ENCODE measurements around the gene THBD.
"Not testable (repeated sequence)": the region's sequence is repeated elsewhere in the genome, so short reads cannot be mapped to it uniquely, and the experiment has no call there.

THBD gene

DNA sequence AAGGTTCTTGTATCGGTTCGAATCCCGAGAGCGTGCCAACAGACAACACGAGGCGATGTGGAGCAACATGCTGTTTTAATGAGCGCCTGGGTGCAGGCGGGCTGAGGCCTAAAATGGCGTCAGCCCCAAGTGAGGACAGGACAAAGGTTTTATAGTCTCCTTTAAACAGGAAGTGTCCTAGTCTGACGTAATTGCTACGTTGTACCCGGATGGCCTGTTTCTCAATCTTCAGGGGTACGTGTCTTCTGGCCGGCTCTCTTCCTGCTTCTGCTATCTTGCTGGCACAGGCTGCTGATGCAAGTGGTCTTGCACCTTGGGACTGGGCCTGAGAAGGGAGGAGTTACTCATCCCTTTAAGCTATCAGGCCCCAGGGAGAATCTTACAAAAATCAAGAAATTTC is 24.0 kb downstream of the THBD start:
- H3K27me3 Mint-ChIP-seq; DNase-seq (ENCODE audit: low spot score in 2 of 2); H3K4me1 Mint-ChIP-seq; H3K27ac Mint-ChIP-seq; H3K4me3 Mint-ChIP-seq; H3K36me3 Mint-ChIP-seq; H3K9me3 Mint-ChIP-seq; ATAC-seq (ENCODE audit: low read depth): not testable (repeated sequence)

DNA sequence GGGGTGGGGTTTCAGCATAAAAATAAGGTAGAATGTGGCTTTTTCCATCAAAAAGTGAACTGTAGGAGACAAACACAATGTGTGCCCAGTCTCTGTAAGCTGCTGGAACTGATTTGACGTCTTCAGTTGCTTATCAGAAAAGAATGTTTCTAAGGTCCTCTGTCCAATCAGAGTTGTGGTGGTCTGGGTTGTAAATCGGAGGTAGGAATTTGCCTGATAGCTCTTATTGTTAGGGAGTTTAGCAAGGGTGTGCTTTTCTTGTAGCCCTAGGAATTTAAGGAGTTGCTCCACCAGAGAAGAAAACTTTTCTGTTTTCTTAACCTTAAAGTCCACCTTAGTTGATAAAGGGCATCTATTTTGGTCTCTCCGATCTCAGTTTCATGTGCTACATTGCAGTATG is 24.8 kb downstream of the THBD start:
- Mint-ChIP-seq H3K36me3 (no peaks in the 10 kb centered on the region), H3K4me1 (no peaks in the 10 kb centered on the region), H3K27me3 (peaks cover 2% of the 10 kb centered on the region), H3K27ac (no peak overlapping the region), H3K9me3 (peaks cover 1% of the 10 kb centered on the region), H3K4me3 (no peak overlapping the region)
- no peak for ATAC-seq (ENCODE audit: low read depth)
- DNase-seq (ENCODE audit: low spot score in 2 of 2): no peak

DNA sequence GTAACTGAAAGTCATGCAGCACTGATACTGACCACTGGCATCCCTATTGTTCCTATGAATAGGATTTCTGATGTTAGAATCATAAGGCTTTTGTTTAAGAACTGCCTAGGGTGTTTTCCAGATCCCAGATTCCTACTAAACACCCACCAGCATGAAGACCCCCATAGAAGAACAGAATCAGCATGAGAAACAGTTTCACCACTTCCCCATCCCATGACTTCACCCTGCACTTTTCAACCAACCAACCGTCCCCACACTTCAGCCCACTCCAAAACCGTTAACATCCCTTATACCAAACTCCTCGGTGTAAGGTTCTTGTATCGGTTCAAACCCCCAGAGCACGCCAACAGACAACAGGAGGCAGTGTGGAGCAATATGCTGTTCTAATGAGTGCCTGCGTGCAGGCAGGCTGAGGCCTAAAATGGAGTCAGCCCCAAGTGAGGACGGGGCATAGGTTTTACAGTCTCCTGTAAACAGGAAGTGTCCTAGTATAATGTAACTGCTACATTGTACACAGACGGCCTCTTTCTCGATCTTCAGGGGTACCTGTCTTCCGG is 25.8 kb downstream of the THBD start:
- Mint-ChIP-seq H3K4me1 (no peaks in the 10 kb centered on the region), H3K27ac (no peak overlapping the region), H3K9me3 (peaks cover 1% of the 10 kb centered on the region), H3K27me3 (peaks cover 2% of the 10 kb centered on the region), H3K4me3 (no peak overlapping the region), H3K36me3 (no peaks in the 10 kb centered on the region)
- DNase-seq (ENCODE audit: low spot score in 2 of 2) (no peak), ATAC-seq (ENCODE audit: low read depth) (no peak)

DNA sequence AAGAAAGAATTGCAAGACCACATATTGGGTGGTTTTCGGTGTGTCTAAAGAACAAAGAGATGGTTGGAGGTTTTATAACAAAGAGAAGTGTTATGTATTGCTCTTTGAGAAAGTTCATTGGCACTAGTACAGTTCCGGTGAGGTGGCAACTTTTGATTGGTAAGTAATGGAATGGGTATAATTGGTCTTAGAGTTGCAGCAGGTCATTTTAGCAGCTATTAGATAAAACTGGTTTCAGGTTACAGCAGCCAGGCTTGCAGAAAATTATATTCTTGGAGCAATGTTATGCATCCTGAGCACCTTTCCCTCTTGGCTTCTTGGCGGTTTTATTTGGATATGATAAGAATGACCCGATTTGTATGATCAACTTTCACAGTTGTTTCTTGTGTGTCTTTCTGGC is 26.6 kb downstream of the THBD start:
- H3K27me3 Mint-ChIP-seq: peaks cover 2% of the 10 kb centered on the region
- no peak for DNase-seq (ENCODE audit: low spot score in 2 of 2)
- H3K9me3 Mint-ChIP-seq: peaks cover 1% of the 10 kb centered on the region
- no peaks in the 10 kb centered on the region for H3K4me1 Mint-ChIP-seq
- no peaks in the 10 kb centered on the region for H3K36me3 Mint-ChIP-seq
- H3K4me3 Mint-ChIP-seq: no peak overlapping the region
- H3K27ac Mint-ChIP-seq: no peak overlapping the region
- no peak for ATAC-seq (ENCODE audit: low read depth)

DNA sequence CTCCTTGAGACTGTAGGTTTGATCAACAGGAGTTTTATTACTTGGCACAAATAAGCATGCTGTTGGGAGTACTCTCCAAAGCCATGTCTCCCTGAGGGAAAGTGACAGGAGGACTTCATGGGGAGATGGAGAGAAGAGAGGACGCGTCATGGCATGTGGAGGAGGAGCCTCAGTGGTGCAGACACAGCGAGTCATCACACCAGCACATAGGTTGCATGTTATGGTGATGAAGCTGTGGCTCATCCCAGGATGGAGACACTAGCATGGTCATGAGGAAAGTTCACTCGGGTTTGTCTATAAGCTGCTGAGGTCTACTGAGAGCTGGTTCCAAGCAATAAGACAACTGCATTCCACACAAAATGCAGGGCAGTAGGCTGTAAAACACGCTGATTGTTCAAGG is 27.5 kb downstream of the THBD start:
- DNase-seq (ENCODE audit: low spot score in 2 of 2) (no peak), ATAC-seq (ENCODE audit: low read depth) (no peak)
- no peaks in the 10 kb centered on the region for H3K4me1 Mint-ChIP-seq
- no peaks in the 10 kb centered on the region for H3K36me3 Mint-ChIP-seq
- no peak overlapping the region for H3K27ac Mint-ChIP-seq
- H3K27me3 Mint-ChIP-seq: peaks cover 2% of the 10 kb centered on the region
- H3K9me3 Mint-ChIP-seq: peaks cover 1% of the 10 kb centered on the region
- H3K4me3 Mint-ChIP-seq: no peak overlapping the region

DNA sequence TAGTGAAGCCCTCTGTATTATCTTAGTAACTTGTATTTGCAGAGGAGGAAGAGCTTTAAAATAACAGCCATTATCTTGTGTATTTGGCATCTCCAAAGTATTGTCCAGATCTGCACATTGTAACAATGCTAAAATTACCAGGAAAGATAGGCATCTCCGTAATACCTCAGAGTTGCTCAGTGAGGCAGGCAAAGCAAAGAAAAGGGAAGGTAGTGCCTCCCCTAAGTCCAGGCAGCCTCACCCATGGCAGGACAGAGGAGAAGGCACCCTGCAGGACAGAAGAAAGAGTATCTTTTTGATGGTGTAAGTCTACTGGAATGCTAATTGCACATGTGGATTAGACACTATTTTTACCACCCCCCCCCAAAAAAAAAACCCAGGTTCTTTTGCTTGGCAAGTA is 27.9 kb downstream of the THBD start:
- no peak for ATAC-seq (ENCODE audit: low read depth)
- Mint-ChIP-seq H3K4me3 (no peak overlapping the region), H3K27me3 (peaks cover 2% of the 10 kb centered on the region), H3K36me3 (no peaks in the 10 kb centered on the region), H3K9me3 (peaks cover 1% of the 10 kb centered on the region), H3K4me1 (no peaks in the 10 kb centered on the region), H3K27ac (no peak overlapping the region)
- no peak for DNase-seq (ENCODE audit: low spot score in 2 of 2)

DNA sequence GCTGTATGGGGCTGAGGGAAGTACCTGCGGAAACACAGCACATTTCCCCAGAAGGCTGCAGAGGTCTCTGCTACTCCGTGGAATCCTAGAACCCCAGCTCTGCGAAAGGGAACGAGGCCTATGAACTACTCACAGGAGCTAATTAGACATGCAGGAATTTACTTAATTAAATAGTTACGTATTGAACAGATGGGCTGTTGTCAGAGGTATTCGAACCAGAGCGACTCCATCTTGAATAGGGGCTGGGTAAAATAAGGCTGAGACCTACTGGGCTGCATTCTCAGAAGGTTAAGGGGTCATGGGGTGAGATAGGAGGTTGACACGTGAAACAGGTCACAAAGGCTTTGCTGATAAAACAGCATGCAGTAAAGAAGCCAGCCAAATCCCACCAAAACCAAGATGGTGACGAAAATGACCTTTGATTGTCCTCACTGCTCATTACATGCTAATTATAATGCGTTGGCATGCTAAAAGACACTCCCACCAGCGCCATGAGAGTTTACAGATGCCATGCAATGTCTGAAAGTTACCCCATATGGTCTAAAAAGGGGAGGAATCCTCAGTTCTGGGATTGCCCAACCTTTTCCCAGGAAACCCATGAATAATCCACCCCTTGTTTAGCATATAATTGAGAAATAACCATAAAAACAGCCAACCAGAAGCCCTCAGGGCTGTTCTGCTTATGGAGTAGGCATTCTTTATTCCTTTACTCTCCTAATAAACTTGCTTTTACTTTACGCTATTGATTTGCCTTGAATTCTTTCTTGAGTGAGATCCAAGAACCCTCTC is 29.0 kb downstream of the THBD start:
- Mint-ChIP-seq H3K27ac (no peak overlapping the region), H3K4me1 (no peaks in the 10 kb centered on the region), H3K36me3 (no peaks in the 10 kb centered on the region), H3K4me3 (no peak overlapping the region), H3K9me3 (no peaks in the 10 kb centered on the region), H3K27me3 (no peaks in the 10 kb centered on the region)
- DNase-seq (ENCODE audit: low spot score in 2 of 2) (no peak), ATAC-seq (ENCODE audit: low read depth) (no peak)

DNA sequence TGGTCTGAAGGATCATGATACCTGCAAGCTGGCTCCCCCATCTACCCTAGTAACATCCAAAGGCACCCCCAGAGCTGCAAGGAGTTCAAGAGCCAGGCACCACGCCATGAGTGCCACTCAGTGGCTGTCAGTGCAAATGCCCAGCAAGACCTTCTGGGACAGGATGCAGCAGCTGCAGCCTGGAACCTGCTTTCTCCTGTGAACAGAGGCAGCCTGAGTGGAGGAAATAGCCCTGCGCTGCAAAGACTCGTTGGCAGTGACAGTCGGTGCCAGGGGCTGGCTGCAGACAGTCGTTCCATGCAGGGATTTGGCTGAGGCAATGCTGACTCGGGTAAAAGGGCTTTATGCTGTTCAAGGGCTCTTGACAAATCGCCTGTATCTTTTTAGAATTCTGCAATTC is 30.1 kb downstream of the THBD start:
- H3K27me3 Mint-ChIP-seq: no peaks in the 10 kb centered on the region
- H3K9me3 Mint-ChIP-seq: no peaks in the 10 kb centered on the region
- H3K27ac Mint-ChIP-seq: no peak overlapping the region
- H3K36me3 Mint-ChIP-seq: no peaks in the 10 kb centered on the region
- H3K4me1 Mint-ChIP-seq: no peaks in the 10 kb centered on the region
- H3K4me3 Mint-ChIP-seq: no peak overlapping the region
- DNase-seq (ENCODE audit: low spot score in 2 of 2): no peak
- ATAC-seq (ENCODE audit: low read depth): no peak

DNA sequence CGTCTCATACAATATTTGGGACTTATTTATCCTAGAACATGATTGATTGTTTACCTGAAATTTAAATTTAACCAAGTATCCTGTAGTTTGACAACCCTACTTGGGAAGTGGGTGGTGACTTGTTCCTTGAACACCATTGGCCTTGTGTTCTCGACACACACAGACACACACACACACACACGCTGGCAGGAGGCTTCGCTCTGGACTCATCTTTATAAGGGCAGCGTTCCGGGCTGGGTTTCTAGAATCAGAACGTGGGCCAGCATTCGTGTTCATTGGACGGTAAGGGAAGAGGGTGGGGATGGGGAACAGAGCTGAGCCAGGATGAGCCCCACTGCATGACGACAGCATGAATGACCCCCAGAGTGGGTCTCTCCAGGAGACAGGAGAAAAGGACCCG is 30.5 kb downstream of the THBD start:
- Mint-ChIP-seq H3K4me3 (no peak overlapping the region), H3K27ac (no peak overlapping the region), H3K36me3 (no peaks in the 10 kb centered on the region), H3K9me3 (no peaks in the 10 kb centered on the region), H3K4me1 (no peaks in the 10 kb centered on the region), H3K27me3 (no peaks in the 10 kb centered on the region)
- ATAC-seq (ENCODE audit: low read depth) (no peak), DNase-seq (ENCODE audit: low spot score in 2 of 2) (no peak)

DNA sequence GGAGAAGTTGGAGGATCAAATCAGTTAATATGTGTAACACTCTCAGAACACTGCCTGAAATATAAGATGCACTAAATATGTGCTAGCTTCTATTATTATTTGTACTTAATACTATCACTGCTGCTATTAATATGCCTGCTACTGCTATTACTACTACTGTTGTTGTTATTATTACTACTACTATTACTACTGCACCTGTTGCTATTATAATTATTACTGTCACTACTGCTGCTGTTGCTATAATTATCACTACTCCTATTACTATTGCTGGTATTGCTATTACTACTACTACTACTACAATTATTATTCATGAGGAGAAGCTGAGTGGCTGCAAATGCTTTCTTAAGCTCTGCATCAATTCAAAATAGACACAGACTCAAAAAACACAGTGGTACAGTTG is 31.0 kb downstream of the THBD start:
- no peaks in the 10 kb centered on the region for H3K9me3 Mint-ChIP-seq
- no peaks in the 10 kb centered on the region for H3K27me3 Mint-ChIP-seq
- no peaks in the 10 kb centered on the region for H3K4me1 Mint-ChIP-seq
- DNase-seq (ENCODE audit: low spot score in 2 of 2): no peak
- H3K27ac Mint-ChIP-seq: no peak overlapping the region
- ATAC-seq (ENCODE audit: low read depth): no peak
- H3K4me3 Mint-ChIP-seq: no peak overlapping the region
- no peaks in the 10 kb centered on the region for H3K36me3 Mint-ChIP-seq

DNA sequence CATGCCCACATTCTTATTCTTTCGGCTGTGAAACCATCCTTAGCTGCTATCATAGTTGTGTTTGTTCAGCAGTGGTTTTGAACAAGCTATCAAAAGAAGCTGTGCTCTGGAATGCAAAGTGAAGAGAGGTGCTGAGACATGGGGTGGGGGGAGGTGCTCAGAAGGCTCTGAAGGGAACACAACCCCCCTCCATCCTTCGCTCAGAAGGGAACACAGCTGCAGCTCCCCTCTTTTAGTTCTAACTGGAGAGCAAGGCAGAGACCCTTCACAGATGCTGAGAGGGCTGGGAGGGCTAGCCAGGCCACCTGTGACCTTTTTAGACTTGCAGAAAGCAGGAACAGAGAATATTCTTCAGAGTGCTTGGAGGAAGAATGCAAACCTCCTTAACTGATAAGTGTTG is 32.0 kb downstream of the THBD start:
- no peak overlapping the region for H3K27ac Mint-ChIP-seq
- H3K36me3 Mint-ChIP-seq: no peaks in the 10 kb centered on the region
- H3K4me3 Mint-ChIP-seq: no peak overlapping the region
- no peaks in the 10 kb centered on the region for H3K9me3 Mint-ChIP-seq
- H3K4me1 Mint-ChIP-seq: no peaks in the 10 kb centered on the region
- ATAC-seq (ENCODE audit: low read depth) (no peak), DNase-seq (ENCODE audit: low spot score in 2 of 2) (no peak)
- no peaks in the 10 kb centered on the region for H3K27me3 Mint-ChIP-seq

DNA sequence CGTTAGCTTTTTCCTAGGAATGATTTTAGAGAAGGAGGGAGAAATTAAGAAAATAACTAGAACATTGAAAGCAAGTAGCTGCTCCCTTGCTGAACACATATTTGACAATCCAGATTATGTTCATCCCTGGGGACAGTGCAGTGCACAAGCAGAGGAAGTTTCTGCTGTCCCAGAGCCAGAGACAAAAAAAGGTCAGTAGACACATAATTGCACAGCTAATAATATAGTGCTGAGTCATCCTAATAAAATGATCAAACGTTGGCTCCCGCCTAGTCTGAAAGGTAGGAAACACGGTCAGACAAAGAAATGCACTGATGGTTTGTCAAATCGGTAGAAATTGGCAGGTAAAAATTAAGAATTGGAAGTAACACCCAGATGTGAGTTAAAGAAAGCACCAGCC is 36.0 kb downstream of the THBD start:
- peaks cover 3% of the 10 kb centered on the region for H3K27me3 Mint-ChIP-seq
- H3K4me1 Mint-ChIP-seq: no peaks in the 10 kb centered on the region
- no peak overlapping the region for H3K27ac Mint-ChIP-seq
- no peak for DNase-seq (ENCODE audit: low spot score in 2 of 2)
- no peaks in the 10 kb centered on the region for H3K9me3 Mint-ChIP-seq
- no peak overlapping the region for H3K4me3 Mint-ChIP-seq
- ATAC-seq (ENCODE audit: low read depth): no peak
- no peaks in the 10 kb centered on the region for H3K36me3 Mint-ChIP-seq

DNA sequence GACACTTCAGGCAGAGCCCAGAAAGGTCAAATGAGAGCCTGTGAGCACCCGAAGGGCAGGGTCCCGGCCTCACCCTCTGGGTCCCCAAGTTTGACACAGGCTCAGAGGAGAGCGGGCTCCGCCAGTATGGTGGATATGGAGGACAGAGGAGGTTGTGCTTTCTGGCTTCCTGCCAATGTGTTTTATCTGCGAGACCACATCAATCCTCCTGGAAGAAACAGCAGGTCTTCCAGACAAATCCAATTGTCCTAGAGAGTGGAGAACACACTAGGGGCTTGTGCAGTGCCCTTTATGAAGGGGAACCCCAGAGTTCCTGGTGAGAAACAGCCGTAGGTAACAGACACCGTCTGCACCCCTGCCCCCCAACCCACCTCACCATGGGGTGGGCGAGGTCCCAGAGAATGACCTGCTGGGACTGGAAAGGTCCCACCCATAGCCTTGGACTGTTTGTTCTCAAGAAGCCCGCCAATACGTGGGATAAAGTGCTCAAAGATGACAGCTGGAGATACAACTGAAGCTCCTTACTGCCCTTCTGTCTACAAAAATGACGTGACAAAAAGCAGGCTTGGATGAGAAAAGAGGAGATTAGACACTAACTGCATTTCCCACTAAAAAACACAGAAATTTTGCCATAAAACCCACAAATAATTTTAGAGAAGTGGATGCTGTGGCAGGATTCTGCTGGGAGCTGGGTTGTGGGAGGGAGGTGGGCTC is 38.3 kb downstream of the THBD start:
- Mint-ChIP-seq H3K27me3 (peaks cover 6% of the 10 kb centered on the region), H3K4me3 (no peak overlapping the region), H3K27ac (no peak overlapping the region), H3K9me3 (no peaks in the 10 kb centered on the region), H3K36me3 (no peaks in the 10 kb centered on the region), H3K4me1 (no peaks in the 10 kb centered on the region)
- ATAC-seq (ENCODE audit: low read depth) (no peak), DNase-seq (ENCODE audit: low spot score in 2 of 2) (no peak)

DNA sequence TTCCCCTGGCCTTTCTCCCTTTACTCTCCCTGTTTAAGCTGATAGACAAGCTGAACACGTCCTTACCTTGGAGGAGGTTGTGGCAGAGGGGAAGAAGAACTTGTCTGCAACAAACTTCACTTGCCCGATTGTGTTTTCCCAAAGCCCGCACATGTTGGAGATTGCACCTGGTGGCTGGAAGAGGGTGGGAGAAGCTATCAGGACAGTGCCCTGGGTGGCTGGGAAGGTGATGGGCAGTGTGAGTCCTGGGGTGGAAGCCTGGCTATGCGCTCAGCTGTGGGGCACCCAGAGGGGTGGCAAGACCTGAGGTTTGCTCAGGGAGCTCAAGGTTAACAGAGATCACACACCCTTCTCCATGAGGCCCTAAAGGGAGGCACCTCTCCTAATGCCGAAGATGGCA is 39.4 kb downstream of the THBD start:
- Mint-ChIP-seq H3K9me3 (no peaks in the 10 kb centered on the region), H3K4me1 (no peaks in the 10 kb centered on the region), H3K36me3 (no peaks in the 10 kb centered on the region), H3K27me3 (peaks cover 6% of the 10 kb centered on the region), H3K27ac (no peak overlapping the region), H3K4me3 (no peak overlapping the region)
- ATAC-seq (ENCODE audit: low read depth): no peak
- DNase-seq (ENCODE audit: low spot score in 2 of 2): no peak

DNA sequence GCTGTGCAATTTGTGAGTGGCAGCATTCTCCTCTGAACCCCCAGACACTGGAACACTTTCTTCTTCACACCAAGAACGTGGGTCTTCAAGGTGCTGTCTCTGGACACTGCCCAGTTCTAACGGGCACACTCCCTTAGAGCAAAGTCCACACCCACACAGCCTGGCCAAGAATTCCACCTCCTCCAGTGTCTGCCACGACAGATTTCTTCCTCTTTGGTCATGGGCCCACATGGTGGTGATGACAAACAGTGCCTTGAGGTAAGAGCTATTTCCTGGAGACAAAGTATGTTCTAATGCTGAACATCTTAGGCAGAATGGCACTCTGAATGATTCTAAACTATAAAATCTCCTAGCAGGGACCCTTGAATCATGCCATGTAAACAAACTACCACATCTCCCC is 39.8 kb downstream of the THBD start:
- Mint-ChIP-seq H3K4me3 (no peak overlapping the region), H3K4me1 (no peaks in the 10 kb centered on the region), H3K9me3 (no peaks in the 10 kb centered on the region), H3K27ac (no peak overlapping the region), H3K36me3 (no peaks in the 10 kb centered on the region), H3K27me3 (peaks cover 6% of the 10 kb centered on the region)
- no peak for DNase-seq (ENCODE audit: low spot score in 2 of 2)
- no peak for ATAC-seq (ENCODE audit: low read depth)
